K562 (cell line): ENCODE data around the gene PEF1.
A peak's percentile ranks its signal among the peaks of the same experiment; 100 is the strongest.

Experiments used
- CREB1 ChIP-seq, 2 experiments: sonication (generic) in 1 of 2; formaldehyde crosslinking in 1 of 2; IDR thresholded peaks; 2 replicates each; pipeline versions ENCODE4 v1.6.1 to v1.8.0; 2012 to 2022; ENCODE audit warnings: inconsistent platforms in 1 of 2, mild to moderate bottlenecking in 1 of 2, missing genetic modification reagents in 1 of 2, moderate library complexity in 1 of 2
- ETV6 ChIP-seq, 3 experiments: fragments of 150-350 bp in 1 of 3; sonication (generic) in 1 of 3; formaldehyde crosslinking in 1 of 3; IDR thresholded peaks; 2 replicates each; pipeline versions ENCODE4 v1.6.1 to v1.8.0; 2014 to 2022; ENCODE audit warnings: borderline replicate concordance in 2 of 3, low read depth in 2 of 3, antibody characterized with exemption in 1 of 3, low read length in 1 of 3, mild to moderate bottlenecking in 1 of 3, missing genetic modification reagents in 1 of 3
- HNRNPLL ChIP-seq: fragments of 200-400 bp; formaldehyde crosslinking; IDR thresholded peaks from 2 replicates; pipeline ENCODE4 v1.6.1; 2017; ENCODE audit warnings: low read length, low read depth, mild to moderate bottlenecking; ENCODE audit not compliant: poor library complexity, severe bottlenecking
- LEF1 ChIP-seq: fragments of 450-650 bp; IDR thresholded peaks from 2 replicates; pipeline ENCODE4 v1.6.1; 2016; ENCODE audit warnings: mild to moderate bottlenecking
- MYC ChIP-seq, 2 experiments: fragments of 250-450 bp in 1 of 2; sonication (Bioruptor Pico) in 1 of 2; IDR thresholded peaks; 2 replicates each; pipeline versions ENCODE4 v1.5.1 to v1.6.1; 2012 to 2021; ENCODE audit warnings: low read depth in 2 of 2, borderline replicate concordance in 1 of 2, improper control_type of control experiment in 1 of 2, low read length in 1 of 2, mild to moderate bottlenecking in 1 of 2, moderate library complexity in 1 of 2
- NFYB ChIP-seq: IDR thresholded peaks from 2 replicates; pipeline ENCODE4 v1.6.1; 2011; ENCODE audit warnings: mild to moderate bottlenecking, moderate library complexity; ENCODE audit not compliant: insufficient read length; ENCODE audit errors: extremely low read depth
- TCF7L2 ChIP-seq: fragments of 150-350 bp; IDR thresholded peaks from 2 replicates; pipeline ENCODE4 v1.6.1; 2016; ENCODE audit warnings: low read depth, mild to moderate bottlenecking, low read length, moderate library complexity
- U2AF1 ChIP-seq: fragments of 200-400 bp; formaldehyde crosslinking; optimal IDR thresholded peaks from 2 replicates; pipeline ENCODE3; 2017; ENCODE audit warnings: mild to moderate bottlenecking, low read depth, low read length, moderate library complexity
- TF ChIP-seq, protein P1 (sequence below): fragments of 450-650 bp; formaldehyde crosslinking; IDR thresholded peaks from 2 replicates; pipeline ENCODE4 v1.4.0; 2022; ENCODE audit warnings: missing genetic modification characterization
- TF ChIP-seq, protein P2 (sequence below): fragments of 450-650 bp; IDR thresholded peaks from 2 replicates; pipeline ENCODE4 v1.6.1; 2017; ENCODE audit warnings: mild to moderate bottlenecking, moderate library complexity
- TF ChIP-seq, protein P3 (sequence below), 3 experiments: IDR thresholded peaks in 2 of 3; conservative IDR thresholded peaks in 1 of 3; 2 replicates each; pipeline ENCODE4 v1.5.1; 2011 to 2012; ENCODE audit warnings: low read length in 3 of 3, mild to moderate bottlenecking in 3 of 3, control low read depth in 2 of 3, improper control_type of control experiment in 1 of 3, inconsistent platforms in 1 of 3, low read depth in 1 of 3, mixed read lengths in 1 of 3, moderate library complexity in 1 of 3; ENCODE audit not compliant: insufficient read depth in 2 of 3
- TF ChIP-seq, protein P4 (sequence below), 3 experiments: fragments of 200-800 bp in 1 of 3; fragments of 250-450 bp in 1 of 3; fragments of 450-650 bp in 1 of 3; sonication (Bioruptor Pico) in 1 of 3; sonication (Bioruptor generic) in 1 of 3; formaldehyde crosslinking in 1 of 3; IDR thresholded peaks; 2 replicates each; pipeline versions ENCODE4 v1.6.1 to v1.8.0; 2016 to 2022; ENCODE audit warnings: mild to moderate bottlenecking in 2 of 3, missing genetic modification characterization in 2 of 3, missing compliant biosample characterization in 1 of 3, moderate library complexity in 1 of 3

DNA sequence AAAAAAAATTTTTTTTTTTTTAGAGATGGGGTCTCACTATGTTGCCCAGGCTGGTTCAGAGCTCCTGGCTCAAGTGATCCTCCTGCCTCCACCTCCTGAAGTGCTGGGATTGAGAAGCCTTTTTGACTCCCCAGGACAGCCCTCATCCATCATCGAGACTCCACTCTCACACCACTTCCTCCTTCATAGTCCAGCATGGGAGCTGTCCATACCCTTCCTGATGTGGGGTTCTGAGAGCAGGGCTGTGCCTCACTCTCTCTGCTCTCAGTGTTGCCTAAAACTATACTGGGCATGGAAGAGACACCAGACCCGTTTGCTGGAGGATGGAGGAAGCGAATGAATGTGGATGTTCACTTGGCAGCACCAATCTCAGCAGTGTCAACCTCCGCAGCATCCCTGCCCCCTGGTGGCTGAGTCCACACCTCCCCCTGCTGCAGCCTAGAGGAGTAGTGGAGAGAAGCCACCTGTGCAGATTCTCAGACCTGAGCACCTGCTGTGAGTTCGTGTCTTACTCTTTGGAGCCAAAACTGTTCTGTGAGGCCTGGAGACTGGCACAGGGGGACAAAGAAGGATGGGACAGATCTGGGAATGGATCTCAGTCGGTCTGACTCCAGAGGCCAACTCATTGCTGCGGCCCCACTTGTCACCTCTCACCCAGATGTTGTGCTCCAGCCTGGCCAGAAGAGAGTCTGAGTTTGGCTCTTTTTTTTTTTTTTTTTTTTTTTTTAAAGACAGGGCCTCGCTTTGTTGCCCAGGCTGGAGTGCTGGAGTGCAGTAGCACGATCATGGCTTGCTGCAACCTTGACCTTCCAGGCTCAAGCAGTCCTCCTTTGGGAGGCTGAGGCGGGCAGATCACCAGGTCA, 50.7 kb downstream of the PEF1 start:
- TF ChIP-seq U2AF1 (no peak), CREB1 (IDR thresholded peaks at IDR 0.05) (no peak), CREB1 (CRISPR knock-in tag; IDR thresholded peaks at IDR 0.05) (no peak), HNRNPLL (no peak), ETV6 (IDR thresholded peaks at IDR 0.05; ENCODE audit: borderline replicate concordance in 1 of 2, low read depth in 2 of 2, low read length in 1 of 2) (no peak), ETV6 (CRISPR knock-in tag; IDR thresholded peaks at IDR 0.05; ENCODE audit: borderline replicate concordance) (no peak), TCF7L2 (no peak), NFYB (no peak), MYC (IDR thresholded peaks at IDR 0.05; ENCODE audit: low read depth, low read length) (0 out of 2 replicates have a peak, but pooled peaks have one; percentile 18), MYC (CRISPR knock-in tag; IDR thresholded peaks at IDR 0.05; ENCODE audit: borderline replicate concordance, low read depth) (no peak), LEF1 (no peak)
- TF ChIP-seq, protein P1, sequence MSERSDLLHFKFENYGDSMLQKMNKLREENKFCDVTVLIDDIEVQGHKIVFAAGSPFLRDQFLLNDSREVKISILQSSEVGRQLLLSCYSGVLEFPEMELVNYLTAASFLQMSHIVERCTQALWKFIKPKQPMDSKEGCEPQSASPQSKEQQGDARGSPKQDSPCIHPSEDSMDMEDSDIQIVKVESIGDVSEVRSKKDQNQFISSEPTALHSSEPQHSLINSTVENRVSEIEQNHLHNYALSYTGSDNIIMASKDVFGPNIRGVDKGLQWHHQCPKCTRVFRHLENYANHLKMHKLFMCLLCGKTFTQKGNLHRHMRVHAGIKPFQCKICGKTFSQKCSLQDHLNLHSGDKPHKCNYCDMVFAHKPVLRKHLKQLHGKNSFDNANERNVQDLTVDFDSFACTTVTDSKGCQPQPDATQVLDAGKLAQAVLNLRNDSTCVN: no peak
- TF ChIP-seq, protein P2, sequence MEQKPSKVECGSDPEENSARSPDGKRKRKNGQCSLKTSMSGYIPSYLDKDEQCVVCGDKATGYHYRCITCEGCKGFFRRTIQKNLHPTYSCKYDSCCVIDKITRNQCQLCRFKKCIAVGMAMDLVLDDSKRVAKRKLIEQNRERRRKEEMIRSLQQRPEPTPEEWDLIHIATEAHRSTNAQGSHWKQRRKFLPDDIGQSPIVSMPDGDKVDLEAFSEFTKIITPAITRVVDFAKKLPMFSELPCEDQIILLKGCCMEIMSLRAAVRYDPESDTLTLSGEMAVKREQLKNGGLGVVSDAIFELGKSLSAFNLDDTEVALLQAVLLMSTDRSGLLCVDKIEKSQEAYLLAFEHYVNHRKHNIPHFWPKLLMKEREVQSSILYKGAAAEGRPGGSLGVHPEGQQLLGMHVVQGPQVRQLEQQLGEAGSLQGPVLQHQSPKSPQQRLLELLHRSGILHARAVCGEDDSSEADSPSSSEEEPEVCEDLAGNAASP: no peak
- TF ChIP-seq, protein P3, sequence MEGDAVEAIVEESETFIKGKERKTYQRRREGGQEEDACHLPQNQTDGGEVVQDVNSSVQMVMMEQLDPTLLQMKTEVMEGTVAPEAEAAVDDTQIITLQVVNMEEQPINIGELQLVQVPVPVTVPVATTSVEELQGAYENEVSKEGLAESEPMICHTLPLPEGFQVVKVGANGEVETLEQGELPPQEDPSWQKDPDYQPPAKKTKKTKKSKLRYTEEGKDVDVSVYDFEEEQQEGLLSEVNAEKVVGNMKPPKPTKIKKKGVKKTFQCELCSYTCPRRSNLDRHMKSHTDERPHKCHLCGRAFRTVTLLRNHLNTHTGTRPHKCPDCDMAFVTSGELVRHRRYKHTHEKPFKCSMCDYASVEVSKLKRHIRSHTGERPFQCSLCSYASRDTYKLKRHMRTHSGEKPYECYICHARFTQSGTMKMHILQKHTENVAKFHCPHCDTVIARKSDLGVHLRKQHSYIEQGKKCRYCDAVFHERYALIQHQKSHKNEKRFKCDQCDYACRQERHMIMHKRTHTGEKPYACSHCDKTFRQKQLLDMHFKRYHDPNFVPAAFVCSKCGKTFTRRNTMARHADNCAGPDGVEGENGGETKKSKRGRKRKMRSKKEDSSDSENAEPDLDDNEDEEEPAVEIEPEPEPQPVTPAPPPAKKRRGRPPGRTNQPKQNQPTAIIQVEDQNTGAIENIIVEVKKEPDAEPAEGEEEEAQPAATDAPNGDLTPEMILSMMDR (IDR thresholded peaks at IDR 0.05 in 2 of 3, conservative IDR thresholded peaks at IDR 0.05 in 1 of 3; ENCODE audit: insufficient read depth in 2 of 3, low read depth in 1 of 3, low read length in 3 of 3): peak; percentile 93 to 97 (median 94)
- TF ChIP-seq, protein P4, sequence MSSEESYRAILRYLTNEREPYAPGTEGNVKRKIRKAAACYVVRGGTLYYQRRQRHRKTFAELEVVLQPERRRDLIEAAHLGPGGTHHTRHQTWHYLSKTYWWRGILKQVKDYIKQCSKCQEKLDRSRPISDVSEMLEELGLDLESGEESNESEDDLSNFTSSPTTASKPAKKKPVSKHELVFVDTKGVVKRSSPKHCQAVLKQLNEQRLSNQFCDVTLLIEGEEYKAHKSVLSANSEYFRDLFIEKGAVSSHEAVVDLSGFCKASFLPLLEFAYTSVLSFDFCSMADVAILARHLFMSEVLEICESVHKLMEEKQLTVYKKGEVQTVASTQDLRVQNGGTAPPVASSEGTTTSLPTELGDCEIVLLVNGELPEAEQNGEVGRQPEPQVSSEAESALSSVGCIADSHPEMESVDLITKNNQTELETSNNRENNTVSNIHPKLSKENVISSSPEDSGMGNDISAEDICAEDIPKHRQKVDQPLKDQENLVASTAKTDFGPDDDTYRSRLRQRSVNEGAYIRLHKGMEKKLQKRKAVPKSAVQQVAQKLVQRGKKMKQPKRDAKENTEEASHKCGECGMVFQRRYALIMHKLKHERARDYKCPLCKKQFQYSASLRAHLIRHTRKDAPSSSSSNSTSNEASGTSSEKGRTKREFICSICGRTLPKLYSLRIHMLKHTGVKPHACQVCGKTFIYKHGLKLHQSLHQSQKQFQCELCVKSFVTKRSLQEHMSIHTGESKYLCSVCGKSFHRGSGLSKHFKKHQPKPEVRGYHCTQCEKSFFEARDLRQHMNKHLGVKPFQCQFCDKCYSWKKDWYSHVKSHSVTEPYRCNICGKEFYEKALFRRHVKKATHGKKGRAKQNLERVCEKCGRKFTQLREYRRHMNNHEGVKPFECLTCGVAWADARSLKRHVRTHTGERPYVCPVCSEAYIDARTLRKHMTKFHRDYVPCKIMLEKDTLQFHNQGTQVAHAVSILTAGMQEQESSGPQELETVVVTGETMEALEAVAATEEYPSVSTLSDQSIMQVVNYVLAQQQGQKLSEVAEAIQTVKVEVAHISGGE (CRISPR knock-in tag; IDR thresholded peaks at IDR 0.05): no peak
